Stimulated activated naive CD8-positive, alpha-beta T cell treated with anti-CD3 and anti-CD28 coated beads, Interleukin-15, Interleukin-2, amounts not matched to agents 100 ng/mL and 50 ng/mL, for 24 hours (primary cell): ENCODE measurements around the gene NPHP4.

Experiments
- H3K27ac Mint-ChIP-seq: one replicate; pipeline ENCODE4 v1.8.0; 2021; ENCODE audit warnings: mild to moderate bottlenecking, mixed read lengths
- H3K27me3 Mint-ChIP-seq: one replicate; pipeline ENCODE4 v1.8.0; 2021; ENCODE audit warnings: mixed read lengths
- H3K36me3 Mint-ChIP-seq: one replicate; pipeline ENCODE4 v1.8.0; 2021; ENCODE audit warnings: low read depth, mixed read lengths
- H3K4me1 Mint-ChIP-seq: one replicate; pipeline ENCODE4 v1.8.0; 2021; ENCODE audit warnings: low read depth, mixed read lengths
- H3K4me3 Mint-ChIP-seq: one replicate; pipeline ENCODE4 v1.8.0; 2021; ENCODE audit warnings: mild to moderate bottlenecking, mixed read lengths
- H3K9me3 Mint-ChIP-seq: one replicate; pipeline ENCODE4 v1.8.0; 2021; ENCODE audit warnings: mixed read lengths

NPHP4 gene

DNA sequence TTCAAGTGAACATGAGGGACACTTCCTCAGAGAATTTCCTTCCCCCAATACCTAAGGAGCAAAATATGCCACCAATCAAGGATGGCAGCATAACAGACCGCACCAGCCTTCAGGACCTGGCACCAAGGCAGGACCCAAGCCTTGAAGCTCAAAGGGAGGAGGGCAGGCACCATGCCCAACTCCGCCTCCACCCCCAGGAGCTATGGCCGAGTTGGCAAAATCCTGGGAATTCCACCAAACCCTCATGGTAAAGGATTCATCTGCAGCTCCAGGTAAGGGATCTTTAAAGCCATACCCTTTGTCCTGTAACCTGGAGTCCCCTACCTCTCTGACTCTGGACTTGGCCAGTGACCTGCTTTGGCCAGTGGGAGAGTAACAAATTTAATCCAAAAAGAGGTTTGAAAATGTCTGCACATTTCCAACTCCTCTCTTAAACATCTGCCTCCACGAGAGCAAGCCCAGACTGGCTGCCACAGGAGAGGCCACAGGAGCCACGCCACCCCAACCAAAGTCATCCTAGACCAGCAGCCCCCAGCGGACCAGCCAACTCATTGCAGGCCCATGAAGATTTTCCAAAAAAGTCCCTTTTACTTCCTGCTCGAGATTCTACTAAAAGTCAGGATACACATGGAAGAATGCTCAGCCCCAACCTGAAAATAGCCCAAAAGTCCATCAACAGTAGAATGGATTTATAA, 41.9 kb downstream of the NPHP4 start:
- H3K36me3 Mint-ChIP-seq, result peaks cover 35% of the 10 kb centered on the region
- H3K9me3 Mint-ChIP-seq, result no peaks in the 10 kb centered on the region
- H3K4me3 Mint-ChIP-seq, result no peak overlapping the region
- peaks cover 11% of the 10 kb centered on the region for H3K4me1 Mint-ChIP-seq
- H3K27ac Mint-ChIP-seq, result no peak overlapping the region
- H3K27me3 Mint-ChIP-seq, result no peaks in the 10 kb centered on the region

DNA sequence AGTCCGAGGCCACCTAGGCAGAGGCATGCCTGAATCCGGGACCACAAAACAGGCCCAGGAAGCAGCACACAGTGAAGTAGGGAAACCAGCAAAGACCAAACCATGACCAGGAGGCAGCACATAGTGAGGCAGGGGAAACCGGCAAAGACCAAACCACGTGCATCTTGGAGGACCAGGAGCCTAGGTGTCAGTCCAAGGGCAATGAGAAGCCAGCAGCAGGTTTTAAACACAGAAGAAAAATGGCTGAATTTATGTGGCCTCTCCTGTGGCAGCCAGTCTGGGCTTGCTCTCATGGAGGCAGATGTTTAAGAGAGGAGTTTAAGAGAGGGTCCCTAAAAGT, 42.5 kb downstream of the NPHP4 start:
- Mint-ChIP-seq H3K4me3 (no peak overlapping the region), H3K27ac (no peak overlapping the region), H3K36me3 (peaks cover 30% of the 10 kb centered on the region), H3K4me1 (peaks cover 5% of the 10 kb centered on the region), H3K9me3 (no peaks in the 10 kb centered on the region), H3K27me3 (no peaks in the 10 kb centered on the region)

DNA sequence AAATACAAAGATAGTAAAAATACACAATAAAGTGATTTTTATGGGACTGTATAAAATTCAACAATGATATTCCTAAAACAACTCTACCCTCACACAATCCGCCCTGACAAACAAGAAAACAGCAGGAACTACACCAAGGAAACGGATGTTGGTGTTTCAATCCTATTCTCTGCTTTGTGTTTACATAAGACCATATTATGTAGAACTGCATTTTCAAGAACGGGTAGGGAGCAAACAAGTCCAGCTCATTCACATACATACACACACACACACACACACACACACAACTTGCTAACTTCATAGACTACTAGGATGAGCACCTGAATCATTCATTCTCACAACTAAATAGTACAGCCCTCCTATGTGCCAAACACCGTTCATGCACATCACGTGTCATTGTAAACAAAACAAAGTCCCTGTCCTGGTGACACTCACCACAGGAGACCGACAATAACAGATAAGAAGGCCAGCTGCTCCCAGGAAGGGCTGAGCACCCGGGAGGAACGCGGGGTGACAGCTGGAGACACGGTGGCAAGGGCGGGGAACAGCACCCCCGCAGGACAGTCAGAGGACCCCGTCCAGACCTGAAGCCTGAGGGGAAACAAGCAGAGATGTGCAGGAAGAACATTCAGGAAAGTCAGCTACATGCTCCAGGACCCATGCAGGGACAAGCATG, 43.0 kb downstream of the NPHP4 start:
- Mint-ChIP-seq H3K9me3 (no peaks in the 10 kb centered on the region), H3K27ac (no peak overlapping the region), H3K36me3 (peaks cover 30% of the 10 kb centered on the region), H3K4me3 (no peak overlapping the region), H3K27me3 (no peaks in the 10 kb centered on the region), H3K4me1 (no peaks in the 10 kb centered on the region)

DNA sequence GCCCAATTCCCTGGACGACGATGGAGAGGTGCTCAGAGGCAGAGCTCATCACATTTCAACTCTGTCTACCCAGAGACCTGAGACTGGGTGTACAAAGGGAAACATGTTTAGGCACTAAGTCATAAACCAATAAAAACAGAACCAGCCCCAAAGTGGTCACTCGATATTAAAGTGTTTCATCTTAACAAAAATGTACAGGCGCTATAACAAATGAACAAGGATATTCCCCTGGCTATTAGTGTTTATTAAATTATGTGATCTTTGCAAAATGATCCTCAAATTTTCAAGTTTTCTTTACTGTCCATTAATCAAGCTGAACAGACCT, 43.6 kb downstream of the NPHP4 start:
- H3K4me1 Mint-ChIP-seq, result no peaks in the 10 kb centered on the region
- no peaks in the 10 kb centered on the region for H3K27me3 Mint-ChIP-seq
- H3K4me3 Mint-ChIP-seq, result no peak overlapping the region
- no peak overlapping the region for H3K27ac Mint-ChIP-seq
- no peaks in the 10 kb centered on the region for H3K9me3 Mint-ChIP-seq
- H3K36me3 Mint-ChIP-seq, result peaks cover 30% of the 10 kb centered on the region

DNA sequence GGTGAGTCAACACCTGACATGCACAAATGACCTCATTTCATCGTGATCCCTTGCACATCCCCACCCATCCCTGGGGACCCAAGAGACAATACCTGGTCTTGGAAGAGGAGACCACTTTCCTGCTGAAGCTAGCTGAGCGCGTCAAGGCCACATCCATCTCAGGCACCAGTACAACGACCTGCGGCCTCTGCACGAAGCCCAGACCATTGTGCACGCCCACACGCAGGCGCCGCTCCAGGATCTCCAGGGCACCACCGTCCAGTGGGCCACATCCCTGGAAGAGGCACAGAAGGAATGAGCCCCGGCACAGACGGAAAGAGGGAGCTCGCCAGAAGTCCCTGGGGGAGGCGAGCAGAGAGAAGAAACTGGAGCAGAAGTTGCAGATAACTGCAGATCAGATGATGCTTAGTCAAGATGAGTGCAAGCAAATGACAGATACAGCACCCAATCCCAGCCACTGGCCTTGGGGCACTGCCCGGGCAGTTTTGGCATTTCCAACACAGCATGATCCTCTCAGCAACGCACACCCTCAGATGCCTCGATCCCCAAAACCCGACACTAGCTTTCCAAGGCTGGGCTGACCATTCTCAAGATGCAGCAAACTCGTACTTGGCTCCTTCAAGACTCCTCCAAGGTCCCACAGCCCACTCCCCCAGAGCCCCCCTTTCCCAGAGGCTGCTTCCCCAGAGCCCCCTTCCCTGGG, 44.1 kb downstream of the NPHP4 start:
- H3K27ac Mint-ChIP-seq, result no peak overlapping the region
- H3K9me3 Mint-ChIP-seq, result no peaks in the 10 kb centered on the region
- no peaks in the 10 kb centered on the region for H3K4me1 Mint-ChIP-seq
- peaks cover 30% of the 10 kb centered on the region for H3K36me3 Mint-ChIP-seq
- H3K27me3 Mint-ChIP-seq, result no peaks in the 10 kb centered on the region
- no peak overlapping the region for H3K4me3 Mint-ChIP-seq

DNA sequence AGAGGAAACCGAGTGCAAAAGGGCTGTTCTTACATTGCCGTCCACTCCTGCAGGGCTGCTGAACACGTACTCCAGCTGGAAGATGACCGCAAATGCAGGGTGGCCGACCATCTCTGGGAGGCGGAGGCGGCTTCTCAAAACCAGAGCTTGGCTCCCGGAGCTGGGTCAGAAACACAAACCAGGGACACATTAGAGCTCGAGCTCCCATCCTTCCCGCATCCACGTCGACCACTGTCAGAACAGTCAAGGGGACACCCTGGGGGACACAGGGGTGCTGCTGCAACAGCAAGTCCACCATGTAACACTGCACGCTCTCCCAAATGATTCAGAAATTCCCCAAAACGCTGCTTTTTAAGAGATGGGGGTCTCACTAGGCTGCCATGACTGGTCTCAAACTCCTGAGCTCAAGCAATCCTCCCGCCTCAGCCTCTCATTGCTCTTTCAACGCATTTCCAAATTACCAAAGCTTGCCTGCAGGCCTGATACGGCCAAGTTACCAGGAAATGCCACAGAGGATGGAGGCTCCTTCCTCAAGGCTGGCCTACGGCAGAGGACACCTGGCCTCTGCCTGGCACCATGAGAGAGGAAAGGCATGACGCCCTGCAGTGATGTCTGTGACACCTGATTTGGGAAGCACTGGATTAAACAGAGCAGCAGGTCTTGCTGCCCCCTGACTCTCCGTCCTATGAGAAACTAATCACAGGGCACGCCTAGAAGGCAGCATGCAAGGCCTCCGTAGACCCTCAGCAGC, 45.0 kb downstream of the NPHP4 start:
- no peaks in the 10 kb centered on the region for H3K4me1 Mint-ChIP-seq
- H3K36me3 Mint-ChIP-seq, result peaks cover 30% of the 10 kb centered on the region
- H3K9me3 Mint-ChIP-seq, result no peaks in the 10 kb centered on the region
- H3K4me3 Mint-ChIP-seq, result no peak overlapping the region
- no peak overlapping the region for H3K27ac Mint-ChIP-seq
- no peaks in the 10 kb centered on the region for H3K27me3 Mint-ChIP-seq

DNA sequence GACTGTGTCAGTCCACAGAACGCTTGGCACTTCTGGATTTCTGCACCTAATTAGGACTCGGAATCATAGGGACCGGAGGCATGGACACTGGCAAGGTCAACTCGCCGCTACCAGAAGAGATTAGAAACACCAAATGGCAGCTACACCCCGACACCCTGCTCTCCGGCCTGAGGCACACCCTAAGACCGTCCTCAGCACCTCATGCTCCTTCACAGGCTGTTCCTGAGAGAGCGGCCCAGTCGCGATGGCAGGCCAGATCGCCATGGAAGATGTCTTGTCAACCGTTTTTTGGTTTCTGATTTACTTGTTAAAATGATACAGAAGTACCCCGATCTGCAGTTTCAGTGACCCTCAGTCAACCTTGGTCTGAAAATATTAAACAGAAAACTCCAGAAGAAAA, 46.8 kb downstream of the NPHP4 start:
- H3K9me3 Mint-ChIP-seq, result no peaks in the 10 kb centered on the region
- H3K27me3 Mint-ChIP-seq, result no peaks in the 10 kb centered on the region
- H3K36me3 Mint-ChIP-seq, result peaks cover 30% of the 10 kb centered on the region
- H3K4me1 Mint-ChIP-seq, result no peaks in the 10 kb centered on the region
- H3K4me3 Mint-ChIP-seq, result no peak overlapping the region
- H3K27ac Mint-ChIP-seq, result no peak overlapping the region

DNA sequence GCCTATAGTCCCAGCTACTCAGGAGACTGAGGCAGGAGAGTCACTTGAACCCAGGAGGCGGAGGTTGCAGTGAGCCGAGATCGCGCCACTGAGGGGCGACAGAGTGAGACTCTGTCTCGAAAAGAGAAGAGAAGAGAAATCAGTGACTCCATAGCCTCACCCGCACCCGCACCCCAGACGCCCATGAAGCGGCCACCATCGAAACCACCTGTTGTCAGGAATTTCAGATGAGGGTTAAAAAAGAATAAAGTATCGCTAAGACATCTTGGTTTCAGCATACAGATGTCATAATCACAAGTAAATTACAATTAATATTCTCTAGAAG, 47.4 kb downstream of the NPHP4 start:
- H3K4me3 Mint-ChIP-seq, result no peak overlapping the region
- peaks cover 28% of the 10 kb centered on the region for H3K36me3 Mint-ChIP-seq
- no peaks in the 10 kb centered on the region for H3K27me3 Mint-ChIP-seq

DNA sequence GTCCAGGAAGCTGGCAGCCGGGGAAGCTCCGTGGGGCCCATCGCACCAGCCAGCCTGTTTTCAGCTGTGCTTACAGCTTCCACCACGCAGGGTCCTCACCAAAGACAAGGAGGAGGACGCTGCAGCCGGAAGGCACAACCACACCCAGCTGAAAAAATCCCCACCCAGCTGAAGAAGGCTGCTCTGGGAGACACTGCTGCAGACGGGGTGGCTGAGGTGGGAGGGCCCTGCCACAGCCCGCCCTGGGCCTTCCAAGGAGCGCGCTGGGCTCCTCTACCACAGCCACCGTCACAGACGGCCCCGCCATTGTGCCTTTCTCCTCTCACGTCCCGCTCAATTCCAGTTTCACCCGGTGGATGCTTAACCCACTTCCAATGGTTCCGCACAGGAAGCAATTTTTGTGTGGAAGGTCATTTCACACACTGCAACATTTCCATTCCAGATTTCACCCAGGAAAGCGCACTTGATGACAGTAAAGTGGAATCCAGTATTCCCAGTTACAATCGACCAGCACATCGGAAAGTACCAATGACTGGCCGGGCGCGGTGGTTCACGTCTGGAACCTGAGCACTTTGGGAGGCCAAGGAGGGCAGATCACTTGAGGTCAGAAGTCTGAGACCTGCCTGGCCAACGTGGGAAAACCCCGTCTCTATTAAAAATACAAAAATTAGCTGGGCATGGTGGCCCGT, 47.9 kb downstream of the NPHP4 start:
- no peak overlapping the region for H3K27ac Mint-ChIP-seq
- H3K4me1 Mint-ChIP-seq, result no peaks in the 10 kb centered on the region
- no peak overlapping the region for H3K4me3 Mint-ChIP-seq
- H3K9me3 Mint-ChIP-seq, result no peaks in the 10 kb centered on the region
- H3K27me3 Mint-ChIP-seq, result no peaks in the 10 kb centered on the region
- peaks cover 25% of the 10 kb centered on the region for H3K36me3 Mint-ChIP-seq

More for the DNA sequence above, 47.4 kb downstream of the NPHP4 start:
- H3K9me3 Mint-ChIP-seq, result no peaks in the 10 kb centered on the region
- no peak overlapping the region for H3K27ac Mint-ChIP-seq
- H3K4me1 Mint-ChIP-seq, result no peaks in the 10 kb centered on the region

DNA sequence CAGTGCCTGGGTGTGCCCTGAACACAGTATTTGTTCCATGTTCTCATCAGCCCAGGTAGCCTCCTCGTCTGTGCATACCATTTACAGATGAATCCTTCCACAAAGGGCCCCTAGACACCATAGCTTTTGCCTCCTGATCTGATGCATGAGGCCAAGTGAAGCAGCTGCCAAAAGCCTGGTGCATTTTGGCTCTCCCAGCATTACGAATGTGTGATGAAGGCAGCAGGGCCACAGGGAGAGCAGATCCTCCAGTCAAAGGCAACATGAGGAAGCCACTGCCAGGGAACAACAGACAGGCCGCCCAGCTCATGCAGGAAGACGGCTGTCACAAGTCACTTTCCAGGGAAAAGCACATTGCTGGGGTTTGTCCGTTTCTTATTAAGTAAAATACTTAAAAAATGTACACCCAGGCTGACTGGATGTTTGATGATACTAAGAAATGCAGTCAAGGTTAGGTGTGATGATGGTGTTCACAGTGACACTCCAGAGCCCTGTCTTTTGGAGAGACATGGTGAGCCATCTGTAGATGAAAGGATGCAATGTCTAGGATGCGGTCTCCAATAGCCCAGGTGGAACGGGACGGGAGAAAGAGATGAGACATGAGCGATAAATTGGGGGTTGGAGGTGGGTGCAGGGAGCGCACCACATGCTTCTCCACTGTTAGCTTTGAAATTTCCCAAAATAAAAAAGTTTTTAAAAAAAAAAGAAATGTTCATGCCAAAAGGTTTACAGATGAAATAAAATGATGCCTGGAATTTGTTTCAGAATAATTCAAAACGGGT, 48.7 kb downstream of the NPHP4 start:
- Mint-ChIP-seq H3K9me3 (no peaks in the 10 kb centered on the region), H3K4me3 (no peak overlapping the region), H3K4me1 (no peaks in the 10 kb centered on the region), H3K27ac (no peak overlapping the region), H3K27me3 (no peaks in the 10 kb centered on the region), H3K36me3 (peaks cover 17% of the 10 kb centered on the region)

DNA sequence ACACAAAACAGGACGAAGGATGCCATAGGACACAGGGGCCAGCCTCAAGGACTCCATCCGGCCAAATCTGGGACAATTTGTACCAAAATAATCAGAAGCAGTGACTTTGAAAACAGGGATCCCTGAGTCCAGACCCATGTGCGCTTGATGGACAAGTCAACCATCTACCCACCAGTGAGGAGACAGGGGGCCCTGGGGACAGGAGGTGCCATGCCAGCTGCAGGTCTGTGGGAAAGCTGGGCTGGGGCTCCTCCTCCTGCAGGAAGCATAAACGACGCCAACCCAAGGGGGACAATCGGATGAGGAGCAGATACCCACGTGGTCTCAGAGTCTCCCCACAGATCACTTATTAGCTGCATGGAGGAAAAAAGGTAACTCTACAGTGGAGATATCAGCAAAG, 50.6 kb downstream of the NPHP4 start:
- no peak overlapping the region for H3K27ac Mint-ChIP-seq
- no peak overlapping the region for H3K4me3 Mint-ChIP-seq
- no peaks in the 10 kb centered on the region for H3K4me1 Mint-ChIP-seq
- no peaks in the 10 kb centered on the region for H3K9me3 Mint-ChIP-seq
- peaks cover 11% of the 10 kb centered on the region for H3K36me3 Mint-ChIP-seq
- H3K27me3 Mint-ChIP-seq, result no peaks in the 10 kb centered on the region

DNA sequence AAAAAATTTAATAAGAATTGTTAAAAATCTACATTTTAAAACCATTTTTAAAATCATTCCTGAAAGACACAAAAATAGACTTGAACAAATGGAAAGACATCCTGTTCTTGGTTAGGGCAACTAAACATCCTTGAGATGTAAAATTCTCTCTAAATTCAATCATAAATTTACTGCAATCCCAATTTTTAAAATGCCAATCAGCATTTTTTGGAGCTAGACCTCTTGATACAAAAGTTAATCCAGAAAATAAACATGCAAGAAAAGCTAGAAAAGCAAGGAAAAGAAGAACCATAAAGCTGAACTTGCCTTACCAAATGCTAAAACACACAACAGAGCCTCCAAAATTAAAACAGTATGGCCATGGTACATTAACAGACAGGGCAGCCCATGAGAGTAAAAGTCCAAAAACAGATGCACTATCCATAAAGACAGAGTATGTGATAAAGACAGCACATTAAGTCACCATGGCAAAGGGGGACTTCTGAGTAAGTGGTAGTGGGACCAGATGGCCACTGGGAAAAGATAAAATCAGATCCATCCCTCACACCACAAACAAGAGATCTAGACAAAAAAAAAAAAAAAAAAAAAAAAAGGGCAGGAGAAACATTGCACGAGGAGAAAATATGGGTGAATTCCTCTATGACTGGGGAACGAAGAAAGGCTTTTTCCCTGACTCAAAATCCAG, 51.4 kb downstream of the NPHP4 start:
- Mint-ChIP-seq H3K27ac (no peak overlapping the region), H3K36me3 (peaks cover 6% of the 10 kb centered on the region), H3K27me3 (no peaks in the 10 kb centered on the region), H3K4me1 (no peaks in the 10 kb centered on the region), H3K9me3 (no peaks in the 10 kb centered on the region), H3K4me3 (no peak overlapping the region)

DNA sequence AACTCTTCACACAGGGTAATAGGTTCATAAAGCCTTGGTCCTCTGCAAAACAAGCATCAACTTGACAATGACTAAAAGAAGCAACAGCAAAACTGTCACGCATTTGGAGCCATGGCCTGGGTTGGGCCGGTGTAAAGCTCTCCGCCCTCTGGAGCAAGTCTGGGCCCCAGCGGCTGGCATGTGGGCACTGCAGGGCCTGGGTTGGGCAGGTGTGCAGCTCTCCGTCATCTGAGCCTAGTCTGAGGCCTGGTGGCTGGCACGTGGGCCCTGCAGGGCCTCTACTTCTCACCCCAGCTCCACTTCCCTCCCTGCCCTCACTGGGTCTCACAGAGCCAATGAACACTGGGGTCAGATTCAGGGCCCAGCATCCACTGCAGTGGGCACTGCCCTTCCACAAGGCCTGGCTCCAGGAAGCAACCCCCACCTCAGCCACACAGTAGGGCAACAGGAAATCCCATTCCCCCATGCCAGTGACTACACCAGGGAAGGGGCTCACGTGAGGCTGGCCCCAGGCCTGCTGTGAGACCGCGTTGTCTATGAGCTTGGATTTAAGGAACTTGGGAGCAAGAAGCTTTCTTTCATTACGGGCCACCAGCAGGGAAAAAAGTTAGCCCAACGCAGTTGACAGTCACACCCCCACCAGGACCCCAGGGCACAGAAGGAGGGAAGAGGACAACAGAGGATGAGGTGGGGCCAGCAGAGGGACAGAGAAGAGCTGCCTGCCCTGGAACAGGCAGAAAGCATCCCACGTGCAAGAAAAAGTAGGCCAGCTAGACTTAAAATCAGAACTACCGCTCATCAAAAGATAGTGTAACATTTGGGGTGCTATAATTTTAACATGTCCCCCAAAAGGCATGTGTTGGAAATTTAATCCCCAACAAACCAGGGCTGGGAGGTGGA, 52.7 kb downstream of the NPHP4 start:
- Mint-ChIP-seq H3K27ac (no peak overlapping the region), H3K4me3 (no peak overlapping the region), H3K9me3 (no peaks in the 10 kb centered on the region), H3K27me3 (no peaks in the 10 kb centered on the region), H3K4me1 (no peaks in the 10 kb centered on the region), H3K36me3 (no peaks in the 10 kb centered on the region)
